Activated T-helper 9 cell treated with anti-CD3 and anti-CD28 coated beads, Interleukin-2, amount 50 U/mL, for 16 hours (primary cell): ENCODE results near the gene CELSR1.

ENCODE experiments used
- DNase-seq: peaks from one replicate; pipeline ENCODE4 v3.0.0-alpha.2; 2020; ENCODE audit warnings: low read depth

CELSR1 gene

GRCh38 chr22:46574993-46575910 lies 37.8 kb upstream of the CELSR1 start:
- DNase-seq, result no peak

GRCh38 chr22:46574438-46574992 lies 37.1 kb upstream of the CELSR1 start:
- DNase-seq, result no peak

GRCh38 chr22:46573781-46574437 lies 36.5 kb upstream of the CELSR1 start:
- DNase-seq, result no peak

DNA sequence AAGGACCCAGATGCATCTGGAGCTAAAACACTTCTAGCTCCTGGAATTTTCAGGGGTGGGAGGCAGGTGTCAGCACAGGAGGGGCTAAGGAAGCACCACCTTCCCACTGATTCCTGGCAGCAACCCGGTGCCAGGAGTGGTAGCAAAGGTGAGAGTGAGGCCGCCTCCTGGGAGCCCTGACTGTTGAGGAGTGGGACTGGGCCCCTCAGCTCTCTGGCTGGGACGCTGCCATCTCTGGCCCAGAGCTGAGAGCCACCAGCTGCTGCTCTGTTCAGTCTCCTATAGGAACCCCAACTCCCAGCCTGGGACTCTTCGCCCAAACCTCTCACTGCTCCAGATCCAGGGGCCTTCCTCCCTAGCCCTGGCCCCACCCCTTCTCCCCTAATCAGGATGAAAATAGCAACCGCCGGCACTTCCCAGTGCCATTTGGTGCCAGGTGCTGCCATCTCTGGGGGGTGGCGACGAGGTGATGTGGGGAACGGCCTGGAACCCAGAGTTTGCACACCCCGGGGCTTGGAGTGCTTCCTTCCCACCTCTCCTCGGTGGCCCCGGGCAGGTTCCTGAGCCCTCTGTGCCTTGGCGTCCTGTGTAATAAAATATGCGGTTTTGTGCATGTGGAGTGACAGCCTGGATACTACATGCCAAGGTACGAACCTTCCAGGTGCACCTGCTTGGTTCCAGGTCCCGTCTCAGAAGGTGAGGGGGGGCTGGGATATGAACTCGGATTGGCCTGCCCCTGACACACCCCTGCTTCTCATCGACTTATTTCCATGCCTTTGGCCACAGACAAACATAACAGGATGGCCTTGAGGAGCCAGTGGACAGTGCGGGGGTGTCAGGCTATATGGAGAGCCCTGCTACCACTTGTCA lies 35.7 kb upstream of the CELSR1 start:
- no peak for DNase-seq

GRCh38 chr22:46571642-46572250 lies 34.3 kb upstream of the CELSR1 start:
- no peak for DNase-seq

- DNase-seq, result no peak
Measured at GRCh38 chr22:46569848-46570695, 32.7 kb upstream of the CELSR1 start.

DNA sequence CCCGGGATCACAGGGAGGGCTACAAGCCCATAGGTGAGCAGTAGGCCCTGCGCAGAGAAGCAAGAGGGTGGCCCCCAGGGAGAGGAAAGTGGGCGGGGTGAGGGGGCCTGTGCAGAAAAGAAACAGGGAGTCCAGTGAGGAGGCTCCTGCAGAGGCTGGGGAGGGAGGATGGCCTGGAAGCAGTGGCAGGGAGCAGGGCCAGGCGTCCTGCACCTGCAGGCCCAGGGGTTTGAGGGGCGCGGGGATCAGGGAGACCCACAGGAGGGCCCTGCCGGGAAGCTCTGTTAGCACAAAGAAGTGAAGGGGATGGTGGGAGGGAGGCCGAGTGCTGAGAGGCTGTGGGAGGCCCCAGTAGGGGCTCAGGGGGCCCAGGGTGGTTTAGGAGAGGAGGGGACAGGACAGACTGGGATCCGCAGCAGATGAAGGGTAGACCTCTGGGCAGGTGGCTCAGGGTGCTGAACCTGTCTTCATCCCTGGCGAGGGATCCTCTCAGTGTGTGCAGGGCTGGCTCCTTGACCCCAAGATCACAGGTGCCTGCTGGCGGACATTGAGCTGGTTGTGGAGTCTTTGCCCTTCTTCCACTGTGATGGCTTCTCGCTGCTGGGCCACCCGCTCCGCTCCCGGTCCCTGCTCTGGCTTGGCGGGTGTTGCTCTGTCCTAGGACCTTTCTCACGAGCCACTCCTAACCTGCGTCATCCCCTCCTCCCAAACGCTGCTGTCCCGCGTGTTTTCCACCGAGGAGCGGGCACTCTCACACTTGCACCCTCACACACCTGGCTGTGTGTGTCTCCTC lies 31.8 kb upstream of the CELSR1 start:
- DNase-seq, result no peak

DNA sequence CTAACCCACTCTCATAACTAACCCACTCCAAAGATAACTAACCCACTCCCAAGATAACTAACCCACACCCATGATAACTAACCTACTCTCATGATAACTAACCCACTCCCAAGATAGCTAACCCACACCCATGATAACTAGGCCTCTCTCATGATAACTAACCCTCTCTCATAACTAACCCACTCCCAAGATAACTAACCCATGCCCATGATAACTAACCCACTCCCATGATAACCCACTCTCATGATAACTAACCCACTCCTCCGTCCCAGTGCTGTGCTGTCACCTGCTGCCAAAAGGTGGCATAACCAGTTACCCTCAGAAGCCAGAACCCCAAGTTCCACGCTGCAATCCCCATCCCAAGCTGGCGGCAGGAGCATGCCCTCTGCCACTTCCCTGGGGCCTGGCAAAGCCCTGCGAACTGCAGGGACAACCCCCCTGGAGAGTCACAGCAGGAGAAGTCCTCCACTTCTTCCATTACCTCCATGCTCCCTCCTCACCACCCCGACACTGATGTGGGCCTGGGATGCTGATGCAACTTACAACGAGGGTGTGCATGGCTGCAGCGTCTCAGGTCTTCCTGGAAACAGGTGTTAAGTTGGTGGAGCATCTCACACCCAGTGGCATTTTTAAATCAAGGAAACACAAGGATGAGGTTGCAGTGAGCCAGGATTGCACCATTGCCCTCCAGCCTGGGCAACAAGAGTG lies 30.8 kb upstream of the CELSR1 start:
- no peak for DNase-seq

- no peak for DNase-seq
Measured at GRCh38 chr22:46567471-46567870, 30.1 kb upstream of the CELSR1 start.

- no peak for DNase-seq
Measured at GRCh38 chr22:46564084-46564714, 26.8 kb upstream of the CELSR1 start.

DNA sequence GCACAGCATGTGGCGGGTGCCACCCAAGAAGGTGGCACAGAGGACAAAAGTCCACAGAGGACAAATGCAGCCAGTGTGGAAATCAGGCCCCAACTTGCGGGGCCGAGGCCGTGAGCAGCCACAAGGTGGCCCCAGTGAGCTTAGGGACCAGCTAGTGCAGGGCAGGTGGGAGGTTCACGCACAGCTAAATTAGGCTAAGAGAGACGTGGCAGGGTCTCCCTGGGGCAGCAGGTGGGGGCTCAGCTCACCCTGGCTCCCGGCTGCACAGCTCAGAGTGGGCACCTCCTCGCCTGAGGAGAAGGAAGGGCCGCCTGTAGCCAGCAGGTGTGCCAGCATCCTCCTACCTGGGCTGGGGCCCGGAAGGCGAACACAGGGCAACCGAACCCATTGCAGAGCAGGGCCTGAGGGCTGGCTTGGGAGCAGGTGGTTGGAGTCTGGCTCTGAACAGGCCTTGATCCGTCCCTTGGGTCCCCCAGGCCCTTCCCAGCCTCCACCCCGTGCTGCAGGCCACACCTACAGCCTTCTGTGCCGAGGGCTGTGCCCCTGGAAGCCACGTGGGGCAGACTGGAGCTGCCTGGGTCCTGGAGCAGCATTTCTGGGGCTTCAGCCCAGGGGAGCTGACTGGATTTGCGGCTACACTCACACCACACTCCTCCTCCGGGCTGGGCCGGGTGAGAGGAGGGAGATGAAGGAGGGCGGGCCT lies 26.1 kb upstream of the CELSR1 start:
- DNase-seq, result peak; percentile 65

- DNase-seq, result no peak
Measured at GRCh38 chr22:46561435-46561905, 24.1 kb upstream of the CELSR1 start.

- no peak for DNase-seq
Measured at GRCh38 chr22:46560696-46561295, 23.4 kb upstream of the CELSR1 start.

GRCh38 chr22:46557736-46558480 lies 20.5 kb upstream of the CELSR1 start:
- no peak for DNase-seq

GRCh38 chr22:46556775-46557174 lies 19.4 kb upstream of the CELSR1 start:
- DNase-seq, result no peak

- DNase-seq, result no peak
Measured at GRCh38 chr22:46553189-46553588, 15.8 kb upstream of the CELSR1 start.

DNA sequence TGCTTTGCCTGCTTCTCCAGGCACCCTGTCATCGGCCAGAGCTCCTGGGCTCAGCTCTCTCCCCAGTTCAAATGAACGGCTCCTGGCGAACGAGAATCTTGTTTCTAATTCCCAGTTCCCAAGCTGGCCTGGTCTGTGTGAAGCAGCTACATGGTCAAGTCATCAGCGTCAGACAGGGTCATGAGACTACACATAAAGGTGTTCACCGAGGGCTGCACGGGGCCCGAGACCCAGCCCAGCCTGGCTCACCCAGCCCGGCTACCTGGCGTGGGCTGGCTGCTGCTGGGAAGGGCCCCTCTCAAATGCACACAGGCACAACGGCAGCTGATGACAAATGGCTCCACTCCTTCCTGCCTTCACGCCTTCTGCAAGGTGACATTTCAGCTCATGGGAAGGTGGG lies 14.6 kb upstream of the CELSR1 start:
- no peak for DNase-seq
